ENCODE data around the gene SRPRA.

SRPRA gene

DNA sequence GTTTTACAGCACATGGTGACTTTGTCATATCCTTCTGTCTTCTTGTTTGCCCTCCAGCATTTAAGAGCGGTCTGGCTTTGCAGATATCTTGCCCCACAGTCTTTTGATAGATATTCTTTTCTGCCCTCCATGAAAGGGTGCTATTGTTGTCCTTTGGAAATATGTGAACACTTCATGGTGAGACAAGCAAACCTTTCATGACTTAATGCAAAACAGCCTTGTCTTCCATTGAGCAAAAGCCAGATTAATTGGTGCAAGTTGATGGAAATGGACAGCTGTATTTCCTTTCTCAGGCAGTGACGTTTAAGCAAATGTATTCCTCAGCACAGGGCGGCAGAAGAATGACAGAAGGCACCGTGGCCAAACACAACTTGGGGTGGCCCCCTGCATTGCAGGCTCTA, 39.6 kb upstream of the SRPRA start:
- H3K79me2 ChIP-seq (ENCODE audit: control insufficient read depth, insufficient read depth, low read length, unreplicated experiment): peaks cover 4% of the 10 kb centered on the region

DNA sequence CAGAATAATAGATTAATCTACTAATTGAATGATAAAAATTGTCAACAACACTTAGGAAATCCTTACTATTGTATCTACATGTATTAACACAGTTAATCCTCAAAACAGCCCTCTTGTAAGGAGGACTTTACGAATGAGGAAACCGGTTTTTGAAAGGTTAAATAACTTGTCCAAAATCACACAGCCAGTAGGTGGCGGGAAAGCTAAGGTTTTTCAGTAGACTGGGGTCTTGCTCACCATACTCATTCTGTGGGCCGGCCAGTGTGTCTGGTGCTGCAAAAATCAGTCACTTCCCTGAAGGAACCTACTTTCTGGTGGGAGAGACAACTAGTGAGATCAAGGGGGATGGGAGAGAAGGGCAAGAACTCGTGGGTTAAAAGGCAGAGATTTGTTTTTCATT, 39.0 kb upstream of the SRPRA start:
- Histone ChIP-seq H3K36me3 (ENCODE audit: insufficient read depth, low read length) (no peaks in the 10 kb centered on the region), H3K27me3 (ENCODE audit: insufficient read depth, low read length) (no peaks in the 10 kb centered on the region), H2AFZ (ENCODE audit: low read length, unreplicated experiment) (no peak overlapping the region), H3K4me1 (ENCODE audit: control insufficient read depth, insufficient read depth, low read length, unreplicated experiment) (no peaks in the 10 kb centered on the region), H3K79me2 (ENCODE audit: control insufficient read depth, insufficient read depth, low read length, unreplicated experiment) (peaks cover 9% of the 10 kb centered on the region), H3K27ac (ENCODE audit: low read depth, low read length) (no peak overlapping the region), H3K4me3 (ENCODE audit: low read depth, low read length) (no peak overlapping the region)

More for the DNA sequence above, 39.6 kb upstream of the SRPRA start:
- no peak overlapping the region for H3K27ac ChIP-seq (ENCODE audit: low read depth, low read length)
- H2AFZ ChIP-seq (ENCODE audit: low read length, unreplicated experiment): no peak overlapping the region
- no peaks in the 10 kb centered on the region for H3K4me1 ChIP-seq (ENCODE audit: control insufficient read depth, insufficient read depth, low read length, unreplicated experiment)
- H3K36me3 ChIP-seq (ENCODE audit: insufficient read depth, low read length): no peaks in the 10 kb centered on the region
- H3K27me3 ChIP-seq (ENCODE audit: insufficient read depth, low read length): no peaks in the 10 kb centered on the region
- no peak overlapping the region for H3K4me3 ChIP-seq (ENCODE audit: low read depth, low read length)

DNA sequence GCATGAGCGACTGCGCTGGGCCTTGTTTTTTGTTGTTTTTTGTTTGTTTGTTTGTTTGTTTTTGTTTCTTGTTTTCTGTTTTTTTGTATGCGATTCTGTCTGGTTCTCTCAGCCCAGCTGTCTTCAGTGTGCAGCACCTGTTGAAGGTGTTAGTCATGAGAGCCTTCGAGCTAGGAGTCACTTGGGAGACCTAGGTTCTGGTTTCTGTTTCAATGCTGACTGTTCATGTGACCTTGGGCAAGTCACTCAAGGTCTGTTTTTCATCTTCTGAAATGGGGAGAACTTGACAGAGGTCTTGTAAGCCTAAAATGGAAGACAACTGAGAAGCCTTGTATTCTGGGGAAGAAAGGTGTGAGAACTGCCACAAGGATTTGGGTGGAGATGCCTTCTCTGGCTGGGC, 37.0 kb upstream of the SRPRA start:
- Histone ChIP-seq H3K27me3 (ENCODE audit: insufficient read depth, low read length) (no peaks in the 10 kb centered on the region), H3K4me3 (ENCODE audit: low read depth, low read length) (no peak overlapping the region), H3K27ac (ENCODE audit: low read depth, low read length) (no peak overlapping the region), H2AFZ (ENCODE audit: low read length, unreplicated experiment) (no peak overlapping the region), H3K4me1 (ENCODE audit: control insufficient read depth, insufficient read depth, low read length, unreplicated experiment) (no peaks in the 10 kb centered on the region), H3K36me3 (ENCODE audit: insufficient read depth, low read length) (0 out of 2 replicates have a peak, but pooled peaks cover 2% of the 10 kb centered on the region), H3K79me2 (ENCODE audit: control insufficient read depth, insufficient read depth, low read length, unreplicated experiment) (peaks cover 18% of the 10 kb centered on the region)

DNA sequence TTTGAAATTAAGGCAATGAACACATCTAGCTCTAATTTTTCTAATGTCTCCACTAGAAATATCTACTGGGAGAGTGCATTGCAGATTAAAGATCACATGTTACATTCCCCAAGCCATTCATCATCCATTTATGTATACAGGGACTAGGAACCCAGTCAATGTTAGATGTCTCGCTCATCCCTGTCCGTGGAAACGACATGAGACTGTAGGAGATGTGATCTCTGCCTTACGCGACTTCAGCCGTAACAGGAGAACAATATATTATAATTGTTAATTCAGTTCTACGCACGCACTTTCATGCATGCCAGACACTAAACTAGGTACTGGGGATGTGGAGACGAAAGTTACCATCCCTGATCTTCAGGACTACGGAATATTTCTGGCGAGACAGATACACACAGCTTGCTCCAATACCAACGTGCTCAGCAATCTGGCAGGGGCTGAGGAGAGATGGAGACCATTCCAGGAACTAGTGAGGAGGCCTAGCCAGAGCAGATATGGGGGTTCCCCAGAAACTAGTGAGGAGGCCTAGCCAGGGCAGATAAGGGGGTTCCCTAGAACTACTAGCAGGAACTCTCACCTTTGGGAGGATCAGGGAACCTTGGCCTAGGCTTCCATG, 35.9 kb upstream of the SRPRA start:
- H3K27ac ChIP-seq (ENCODE audit: low read depth, low read length): peak overlapping the region; percentile 81; the same call in 1 of the 2 replicates
- peak overlapping the region; percentile 89 for H3K4me3 ChIP-seq (ENCODE audit: low read depth, low read length)
- H3K27me3 ChIP-seq (ENCODE audit: insufficient read depth, low read length): no peaks in the 10 kb centered on the region
- H2AFZ ChIP-seq (ENCODE audit: low read length, unreplicated experiment): peak overlapping the region; percentile 87
- H3K36me3 ChIP-seq (ENCODE audit: insufficient read depth, low read length): 0 out of 2 replicates have a peak, but pooled peaks cover 2% of the 10 kb centered on the region
- peaks cover 18% of the 10 kb centered on the region for H3K79me2 ChIP-seq (ENCODE audit: control insufficient read depth, insufficient read depth, low read length, unreplicated experiment)
- H3K4me1 ChIP-seq (ENCODE audit: control insufficient read depth, insufficient read depth, low read length, unreplicated experiment): no peaks in the 10 kb centered on the region

DNA sequence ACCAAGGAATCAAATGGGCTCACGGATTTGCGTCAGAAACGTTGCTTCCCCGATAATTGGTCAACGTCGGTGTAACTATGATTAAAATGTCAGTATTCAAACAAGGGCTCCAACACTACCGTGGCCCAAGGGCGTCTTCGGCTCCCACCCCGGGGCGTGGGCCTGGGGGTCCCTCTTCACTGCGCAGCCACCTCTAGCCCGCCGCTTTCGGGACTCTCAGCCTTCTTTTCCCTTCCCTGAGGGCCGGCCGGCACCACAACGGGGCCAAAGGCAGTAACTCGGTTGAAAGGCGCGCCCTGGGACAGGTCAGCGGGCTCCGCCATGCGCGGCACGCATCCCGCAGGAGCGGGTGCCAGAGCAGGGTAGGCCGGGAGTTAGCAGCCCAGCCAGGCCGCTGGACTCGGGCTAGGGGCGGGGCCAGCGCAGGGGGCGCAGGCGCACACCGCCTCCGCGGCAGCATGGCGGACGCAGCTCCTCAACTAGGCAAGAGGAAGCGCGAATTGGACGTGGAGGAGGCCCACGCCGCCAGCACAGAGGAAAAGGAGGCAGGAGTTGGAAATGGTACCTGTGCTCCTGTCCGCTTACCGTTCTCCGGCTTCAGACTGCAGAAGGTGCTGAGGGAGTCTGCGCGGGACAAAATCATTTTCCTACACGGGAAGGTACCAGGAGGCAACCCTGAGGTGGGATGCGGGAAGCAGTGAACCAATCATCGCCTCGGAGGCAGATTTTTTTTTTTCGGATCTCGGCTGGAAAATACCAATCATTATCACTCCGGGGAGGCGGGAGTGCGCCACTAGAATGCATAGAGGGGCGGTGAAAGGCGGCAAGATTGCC, 35.1 kb upstream of the SRPRA start, which contains the start of gene DCPS:
DCPS (plus strand) TSS at position 438 of the 834 bp plus-strand sequence; CDS start at position 459, 21 bp downstream.
- Histone ChIP-seq H2AFZ (ENCODE audit: low read length, unreplicated experiment) (peak within 1 kb of the TSS; percentile 87), H3K4me3 (ENCODE audit: low read depth, low read length) (peak within 1 kb of the TSS; percentile 89), H3K4me1 (ENCODE audit: control insufficient read depth, insufficient read depth, low read length, unreplicated experiment) (no peaks in the 10 kb centered on the region), H3K27ac (ENCODE audit: low read depth, low read length) (peak within 1 kb of the TSS; percentile 81), H3K27me3 (ENCODE audit: insufficient read depth, low read length) (no peaks in the 10 kb centered on the region), H3K36me3 (ENCODE audit: insufficient read depth, low read length) (0 out of 2 replicates have a peak, but pooled peaks cover 2% of the 10 kb centered on the region), H3K79me2 (ENCODE audit: control insufficient read depth, insufficient read depth, low read length, unreplicated experiment) (peaks cover 18% of the 10 kb centered on the region)

DNA sequence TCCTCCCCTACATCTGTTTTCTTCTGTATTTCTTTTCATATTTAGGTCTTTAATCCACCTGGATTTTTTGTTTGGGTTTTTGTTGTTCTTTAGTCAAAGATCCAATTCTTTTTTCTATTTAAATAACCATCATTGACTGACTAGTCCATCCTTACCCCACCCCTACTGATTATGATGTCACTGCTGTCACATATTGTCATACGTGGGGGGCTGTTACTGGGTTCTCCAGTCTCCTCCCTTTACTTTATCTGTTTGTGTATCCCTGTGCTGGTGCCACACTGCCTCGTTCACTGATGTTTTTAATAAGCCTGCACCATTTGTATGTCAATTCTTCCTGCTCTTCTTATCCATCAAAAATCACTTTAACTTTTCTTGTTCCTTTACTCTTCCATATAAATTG, 28.3 kb upstream of the SRPRA start:
- Histone ChIP-seq H3K4me3 (ENCODE audit: low read depth, low read length) (no peak overlapping the region), H3K27ac (ENCODE audit: low read depth, low read length) (no peak overlapping the region), H2AFZ (ENCODE audit: low read length, unreplicated experiment) (no peak overlapping the region), H3K79me2 (ENCODE audit: control insufficient read depth, insufficient read depth, low read length, unreplicated experiment) (peaks cover 7% of the 10 kb centered on the region), H3K4me1 (ENCODE audit: control insufficient read depth, insufficient read depth, low read length, unreplicated experiment) (no peaks in the 10 kb centered on the region), H3K36me3 (ENCODE audit: insufficient read depth, low read length) (peaks cover 7% of the 10 kb centered on the region; the same call in 1 of the 2 replicates), H3K27me3 (ENCODE audit: insufficient read depth, low read length) (no peaks in the 10 kb centered on the region)

DNA sequence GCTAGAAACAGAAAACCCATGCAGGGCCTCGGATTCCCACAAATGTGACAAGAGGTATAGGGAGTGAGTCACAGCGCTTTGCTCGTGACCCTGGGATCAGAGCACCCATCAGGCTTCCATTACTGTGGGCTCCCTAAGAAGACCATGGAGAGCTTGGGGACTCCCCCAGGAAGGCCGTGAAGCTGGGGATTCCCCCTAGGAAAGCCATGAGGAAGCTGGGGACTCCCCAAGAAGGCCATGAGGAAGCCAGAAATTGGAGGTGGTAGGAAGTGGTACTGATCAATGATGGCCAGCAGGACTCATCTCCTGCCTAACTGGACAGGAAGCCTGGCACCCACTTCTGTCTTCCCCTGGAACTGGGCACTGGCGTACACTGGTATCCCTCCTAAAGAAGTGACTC, 25.0 kb upstream of the SRPRA start:
- Histone ChIP-seq H3K4me1 (ENCODE audit: control insufficient read depth, insufficient read depth, low read length, unreplicated experiment) (no peaks in the 10 kb centered on the region), H3K79me2 (ENCODE audit: control insufficient read depth, insufficient read depth, low read length, unreplicated experiment) (no peaks in the 10 kb centered on the region), H2AFZ (ENCODE audit: low read length, unreplicated experiment) (no peak overlapping the region), H3K36me3 (ENCODE audit: insufficient read depth, low read length) (peaks cover 7% of the 10 kb centered on the region; the same call in 1 of the 2 replicates), H3K27me3 (ENCODE audit: insufficient read depth, low read length) (no peaks in the 10 kb centered on the region), H3K27ac (ENCODE audit: low read depth, low read length) (no peak overlapping the region), H3K4me3 (ENCODE audit: low read depth, low read length) (no peak overlapping the region)

DNA sequence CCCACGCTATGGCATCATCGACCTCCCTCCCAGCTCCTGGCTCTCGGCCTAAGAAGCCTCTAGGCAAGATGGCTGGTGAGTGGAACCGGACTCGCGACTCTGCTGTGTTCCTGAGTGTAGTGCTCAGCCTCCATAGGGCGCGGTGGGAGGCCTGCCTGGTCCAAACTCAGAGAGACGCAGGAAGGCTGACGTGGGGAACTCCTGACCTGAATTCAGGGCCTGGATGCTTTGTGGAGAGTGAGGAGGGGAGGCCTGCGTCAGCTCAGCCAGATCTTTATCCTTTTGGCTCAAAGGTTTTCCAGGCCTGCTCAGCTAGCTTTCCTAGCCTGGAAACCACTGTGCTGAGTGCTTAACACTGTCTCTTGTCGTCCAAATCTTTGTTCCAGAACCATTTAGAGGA, 22.2 kb upstream of the SRPRA start:
- H3K36me3 ChIP-seq (ENCODE audit: insufficient read depth, low read length): peaks cover 5% of the 10 kb centered on the region; the same call in 1 of the 2 replicates
- no peaks in the 10 kb centered on the region for H3K27me3 ChIP-seq (ENCODE audit: insufficient read depth, low read length)
- no peak overlapping the region for H3K27ac ChIP-seq (ENCODE audit: low read depth, low read length)
- H3K4me3 ChIP-seq (ENCODE audit: low read depth, low read length): no peak overlapping the region
- no peaks in the 10 kb centered on the region for H3K4me1 ChIP-seq (ENCODE audit: control insufficient read depth, insufficient read depth, low read length, unreplicated experiment)
- H3K79me2 ChIP-seq (ENCODE audit: control insufficient read depth, insufficient read depth, low read length, unreplicated experiment): peaks cover 4% of the 10 kb centered on the region
- H2AFZ ChIP-seq (ENCODE audit: low read length, unreplicated experiment): no peak overlapping the region

DNA sequence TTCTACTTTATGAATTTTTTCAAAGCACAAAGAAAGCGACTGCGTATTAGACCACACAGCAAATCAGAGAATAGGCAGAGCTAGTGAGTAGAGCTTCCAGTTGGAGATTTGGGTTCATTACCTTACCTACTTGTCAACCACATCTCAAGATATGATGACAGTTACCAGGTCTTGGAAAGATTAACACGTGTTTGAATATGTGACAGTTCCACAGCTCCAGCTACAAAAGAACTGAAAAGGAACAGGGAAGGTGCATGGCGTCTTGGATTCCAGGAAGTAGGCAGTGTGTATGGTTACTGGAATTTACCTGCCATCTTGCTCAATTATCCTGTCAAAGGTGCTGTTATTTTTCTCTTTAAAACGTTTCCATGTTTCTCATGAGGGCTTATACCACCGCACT, 19.5 kb upstream of the SRPRA start:
- Histone ChIP-seq H3K27ac (ENCODE audit: low read depth, low read length) (no peak overlapping the region), H3K4me3 (ENCODE audit: low read depth, low read length) (no peak overlapping the region), H3K36me3 (ENCODE audit: insufficient read depth, low read length) (no peaks in the 10 kb centered on the region), H3K27me3 (ENCODE audit: insufficient read depth, low read length) (no peaks in the 10 kb centered on the region), H3K4me1 (ENCODE audit: control insufficient read depth, insufficient read depth, low read length, unreplicated experiment) (no peaks in the 10 kb centered on the region), H3K79me2 (ENCODE audit: control insufficient read depth, insufficient read depth, low read length, unreplicated experiment) (peaks cover 7% of the 10 kb centered on the region), H2AFZ (ENCODE audit: low read length, unreplicated experiment) (no peak overlapping the region)

DNA sequence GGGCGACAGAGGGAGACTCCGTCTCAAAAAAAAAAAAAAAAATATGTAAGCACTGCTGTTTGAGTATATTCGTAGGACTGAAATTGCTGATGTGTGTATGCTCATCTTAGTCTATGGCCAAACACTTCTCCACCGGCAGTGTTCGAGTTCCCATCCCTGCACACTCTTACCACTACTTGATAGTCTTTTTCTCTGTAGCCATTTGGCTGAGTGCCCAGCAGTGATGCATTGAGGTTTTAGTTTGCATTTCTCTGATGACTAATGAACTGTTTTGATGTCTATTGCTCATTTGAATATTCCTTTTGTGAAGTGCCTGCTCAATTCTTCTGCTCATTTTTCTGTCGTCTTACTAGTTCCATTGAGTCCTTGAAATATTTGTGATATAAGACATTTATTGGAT, 16.1 kb upstream of the SRPRA start:
- H3K36me3 ChIP-seq (ENCODE audit: insufficient read depth, low read length): no peaks in the 10 kb centered on the region
- no peaks in the 10 kb centered on the region for H3K4me1 ChIP-seq (ENCODE audit: control insufficient read depth, insufficient read depth, low read length, unreplicated experiment)
- no peak overlapping the region for H3K27ac ChIP-seq (ENCODE audit: low read depth, low read length)
- H2AFZ ChIP-seq (ENCODE audit: low read length, unreplicated experiment): no peak overlapping the region
- H3K4me3 ChIP-seq (ENCODE audit: low read depth, low read length): no peak overlapping the region
- H3K27me3 ChIP-seq (ENCODE audit: insufficient read depth, low read length): no peaks in the 10 kb centered on the region
- peaks cover 8% of the 10 kb centered on the region for H3K79me2 ChIP-seq (ENCODE audit: control insufficient read depth, insufficient read depth, low read length, unreplicated experiment)

All from ACC112 (cell line).